SKM-1 (cell line): ENCODE measurements around the gene PCDHGB6.
"Not testable (repeated sequence)": the region's sequence is repeated elsewhere in the genome, so short reads cannot be mapped to it uniquely, and the experiment has no call there.

ENCODE experiments used
- DNase-seq: peaks from one replicate; lab custom pipeline; 2025; ENCODE audit not compliant: unreplicated experiment; lab: John Stamatoyannopoulos, UW

The PCDHGB6 gene

GRCh38 chr5:141388661-141389060 lies 19.2 kb upstream of the PCDHGB6 start:
- no peak for DNase-seq

GRCh38 chr5:141389153-141390042 lies 18.4 kb upstream of the PCDHGB6 start:
- DNase-seq: no peak

- DNase-seq: no peak
Observed at GRCh38 chr5:141392429-141393198, 15.2 kb upstream of the PCDHGB6 start, which contains the start of gene PCDHGA8. TSS of gene PCDHGA8 (plus strand) at chr5:141392633. CDS start at chr5:141392814, 181 bp downstream.

GRCh38 chr5:141393267-141393666 lies 14.6 kb upstream of the PCDHGB6 start:
- no peak for DNase-seq

- not testable (repeated sequence) for DNase-seq
Observed at GRCh38 chr5:141394401-141395187, 13.2 kb upstream of the PCDHGB6 start.

- not testable (repeated sequence) for DNase-seq
Observed at GRCh38 chr5:141397756-141398551, 9.9 kb upstream of the PCDHGB6 start, which contains the start of gene PCDHGB5. TSS of gene PCDHGB5 (plus strand) at chr5:141397947. CDS start at chr5:141398128, 181 bp downstream.

- no peak for DNase-seq
Observed at GRCh38 chr5:141398608-141399007, 9.2 kb upstream of the PCDHGB6 start.

- DNase-seq: no peak
Observed at GRCh38 chr5:141399555-141400258, 8.1 kb upstream of the PCDHGB6 start.

GRCh38 chr5:141402553-141403243 lies 5.1 kb upstream of the PCDHGB6 start, which contains the start of gene PCDHGA9:
TSS of gene PCDHGA9 (plus strand) at chr5:141402778. CDS start at chr5:141402953, 175 bp downstream.
- no peak for DNase-seq

- DNase-seq: no peak
Observed at GRCh38 chr5:141403387-141403786, 4.4 kb upstream of the PCDHGB6 start.

- DNase-seq: no peak
Observed at GRCh38 chr5:141409598-141410306, 1.9 kb downstream of the PCDHGB6 start.

GRCh38 chr5:141411575-141411974 lies 3.8 kb downstream of the PCDHGB6 start:
- no peak for DNase-seq

- peak; percentile 80 for DNase-seq
Observed at GRCh38 chr5:141412854-141413539, 5.2 kb downstream of the PCDHGB6 start, which contains the start of gene PCDHGA10. TSS of gene PCDHGA10 (plus strand) at chr5:141412987. CDS start at chr5:141413176, 189 bp downstream.

- DNase-seq: no peak
Observed at GRCh38 chr5:141413540-141414069, 5.8 kb downstream of the PCDHGB6 start.

- DNase-seq: not testable (repeated sequence)
Observed at GRCh38 chr5:141414548-141415274, 6.9 kb downstream of the PCDHGB6 start.

GRCh38 chr5:141415275-141415618 lies 7.4 kb downstream of the PCDHGB6 start:
- not testable (repeated sequence) for DNase-seq
